HG03442 (cell line): Measurements from ENCODE around the gene GMPR.

ENCODE experiments used
- ATAC-seq: cut with Tn5 transposase; IDR thresholded peaks from one replicate; pipeline ENCODE4 v1.9.1; 2021; ENCODE audit warnings: mild to moderate bottlenecking, moderate library complexity; ENCODE audit not compliant: unreplicated experiment

GMPR gene

GRCh38 chr6:16270178-16270794 is 31.9 kb downstream of the GMPR start:
- no peak for ATAC-seq

- no peak for ATAC-seq
Observed at GRCh38 chr6:16271428-16271827, 33.0 kb downstream of the GMPR start.

GRCh38 chr6:16272201-16272600 is 33.8 kb downstream of the GMPR start:
- no peak for ATAC-seq

GRCh38 chr6:16273256-16273655 is 34.9 kb downstream of the GMPR start:
- no peak for ATAC-seq

GRCh38 chr6:16274483-16274882 is 36.1 kb downstream of the GMPR start:
- no peak for ATAC-seq

- ATAC-seq = no peak
Observed at GRCh38 chr6:16274885-16275589, 36.6 kb downstream of the GMPR start.

GRCh38 chr6:16277101-16277981 is 39.0 kb downstream of the GMPR start:
- peak; percentile 63 for ATAC-seq

- ATAC-seq = no peak
Observed at GRCh38 chr6:16278048-16278724, 39.8 kb downstream of the GMPR start.

- ATAC-seq = no peak
Observed at GRCh38 chr6:16278750-16279149, 40.4 kb downstream of the GMPR start.

- no peak for ATAC-seq
Observed at GRCh38 chr6:16279243-16279642, 40.9 kb downstream of the GMPR start.

GRCh38 chr6:16282370-16282769 is 44.0 kb downstream of the GMPR start:
- no peak for ATAC-seq

GRCh38 chr6:16284472-16284871 is 46.1 kb downstream of the GMPR start:
- ATAC-seq = no peak

GRCh38 chr6:16285467-16286150 is 47.2 kb downstream of the GMPR start:
- no peak for ATAC-seq

GRCh38 chr6:16286151-16286522 is 47.8 kb downstream of the GMPR start:
- ATAC-seq = no peak

- no peak for ATAC-seq
Observed at GRCh38 chr6:16288163-16288562, 49.8 kb downstream of the GMPR start.

- ATAC-seq = no peak
Observed at GRCh38 chr6:16291739-16292138, 53.4 kb downstream of the GMPR start.

- no peak for ATAC-seq
Observed at GRCh38 chr6:16292432-16292831, 54.0 kb downstream of the GMPR start.

GRCh38 chr6:16292942-16293341 is 54.6 kb downstream of the GMPR start:
- no peak for ATAC-seq

GRCh38 chr6:16294371-16294770 is 56.0 kb downstream of the GMPR start:
- ATAC-seq = no peak

GRCh38 chr6:16295060-16295459 is 56.7 kb downstream of the GMPR start:
- no peak for ATAC-seq

- no peak for ATAC-seq
Observed at GRCh38 chr6:16295471-16295870, 57.1 kb downstream of the GMPR start.
